ENCODE measurements around the gene KMT2A.

DNA sequence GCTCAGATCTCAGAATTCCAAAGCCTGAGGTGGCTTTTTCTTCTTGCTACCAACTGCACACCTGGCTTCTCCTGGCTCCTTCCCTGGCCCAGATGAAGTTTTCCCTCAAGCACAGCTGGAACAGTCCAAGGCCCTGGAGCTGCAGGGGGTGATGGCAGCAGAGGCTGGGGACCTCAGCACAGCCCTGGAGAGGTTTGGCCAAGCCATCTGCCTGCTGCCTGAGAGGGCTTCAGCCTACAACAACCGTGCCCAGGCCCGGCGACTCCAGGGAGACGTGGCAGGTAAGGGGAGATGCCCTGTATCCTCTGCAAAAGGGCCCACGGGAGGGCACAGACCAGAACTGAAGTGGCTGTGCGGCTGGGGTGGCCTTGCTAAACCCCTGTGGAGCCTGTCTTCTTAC, 92.2 kb downstream of the KMT2A start:
- TF ChIP-seq, protein P1, sequence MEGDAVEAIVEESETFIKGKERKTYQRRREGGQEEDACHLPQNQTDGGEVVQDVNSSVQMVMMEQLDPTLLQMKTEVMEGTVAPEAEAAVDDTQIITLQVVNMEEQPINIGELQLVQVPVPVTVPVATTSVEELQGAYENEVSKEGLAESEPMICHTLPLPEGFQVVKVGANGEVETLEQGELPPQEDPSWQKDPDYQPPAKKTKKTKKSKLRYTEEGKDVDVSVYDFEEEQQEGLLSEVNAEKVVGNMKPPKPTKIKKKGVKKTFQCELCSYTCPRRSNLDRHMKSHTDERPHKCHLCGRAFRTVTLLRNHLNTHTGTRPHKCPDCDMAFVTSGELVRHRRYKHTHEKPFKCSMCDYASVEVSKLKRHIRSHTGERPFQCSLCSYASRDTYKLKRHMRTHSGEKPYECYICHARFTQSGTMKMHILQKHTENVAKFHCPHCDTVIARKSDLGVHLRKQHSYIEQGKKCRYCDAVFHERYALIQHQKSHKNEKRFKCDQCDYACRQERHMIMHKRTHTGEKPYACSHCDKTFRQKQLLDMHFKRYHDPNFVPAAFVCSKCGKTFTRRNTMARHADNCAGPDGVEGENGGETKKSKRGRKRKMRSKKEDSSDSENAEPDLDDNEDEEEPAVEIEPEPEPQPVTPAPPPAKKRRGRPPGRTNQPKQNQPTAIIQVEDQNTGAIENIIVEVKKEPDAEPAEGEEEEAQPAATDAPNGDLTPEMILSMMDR (conservative IDR thresholded peaks at IDR 0.05): no peak
- no peak for TF ChIP-seq ZFX (IDR thresholded peaks at IDR 0.05)
